Medulla oblongata (tissue), 1 donor: ENCODE measurements around the gene CDCA5.

Experiments
- DNase-seq: peaks from one replicate; pipeline ENCODE4 v3.0.0-alpha.2; 2015; ENCODE audit errors: extremely low spot score

Gene CDCA5

DNA sequence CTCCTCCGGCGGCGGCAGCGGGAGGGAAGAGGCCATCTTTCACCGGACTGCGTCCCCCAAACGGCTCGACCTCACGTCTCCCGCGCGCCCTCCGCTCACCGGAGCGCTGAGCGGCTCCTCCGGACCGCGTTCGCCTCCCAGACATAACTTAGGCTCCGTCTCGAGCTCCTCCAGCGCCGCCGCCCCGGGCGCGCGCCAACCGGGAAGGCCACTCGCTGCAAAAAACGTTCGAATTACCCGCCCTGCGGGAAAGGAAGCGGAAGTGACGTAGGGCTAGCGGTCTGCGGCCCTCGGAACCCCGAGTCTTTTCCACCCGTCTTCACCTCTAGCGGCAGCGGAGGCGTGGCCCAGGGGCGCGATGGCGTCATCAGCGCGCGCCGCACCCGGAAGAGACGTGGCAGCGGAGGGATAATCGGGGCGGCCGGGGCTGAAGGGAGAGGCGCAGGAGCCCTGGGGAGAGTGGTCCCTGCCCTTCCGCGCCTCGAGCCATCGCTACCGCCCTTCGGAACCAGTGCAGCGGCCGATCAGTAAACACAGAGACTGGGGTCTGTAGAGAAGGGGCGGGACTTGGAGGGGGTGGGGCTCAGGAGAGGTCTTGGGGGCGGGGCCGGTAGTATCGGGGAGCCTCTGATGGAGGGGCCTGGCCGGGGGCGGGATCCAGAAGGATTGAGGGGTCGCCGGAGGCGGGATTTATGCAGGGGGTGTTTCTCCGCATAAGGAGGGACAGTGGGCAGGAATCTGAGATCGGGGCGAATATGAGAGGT, at the start of gene CDCA5, which contains the start of gene ZFPL1:
TSS of gene CDCA5 (minus strand) at position 207 of the 764 bp plus-strand sequence. CDS start at position 145, 62 bp downstream.
TSS of gene ZFPL1 (plus strand) at position 389 of the 764 bp plus-strand sequence. CDS start 477 bp downstream, outside the sequence.
- peak; percentile 97 for DNase-seq

GRCh38 chr11:65132988-65133700, 49.3 kb upstream of the CDCA5 start:
- no peak for DNase-seq

GRCh38 chr11:65132238-65132987, 48.6 kb upstream of the CDCA5 start:
- no peak for DNase-seq

DNA sequence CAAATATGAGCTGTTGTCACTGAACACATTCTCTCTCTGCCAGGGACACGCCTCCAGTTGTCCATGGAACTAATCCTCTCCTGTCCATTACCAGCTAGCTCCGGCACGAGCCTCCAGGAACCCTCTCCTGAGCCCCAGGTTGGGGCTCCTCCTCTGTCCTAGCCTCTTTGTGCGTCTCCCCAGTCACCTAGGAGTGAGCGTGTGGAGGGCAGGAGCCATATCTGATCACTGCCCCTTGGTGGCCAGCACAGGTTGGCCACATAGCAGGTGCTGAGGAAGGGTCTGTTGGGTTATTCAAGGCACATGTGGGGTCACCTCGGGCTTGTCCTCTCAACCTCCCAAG, 48.0 kb upstream of the CDCA5 start:
- no peak for DNase-seq

DNA sequence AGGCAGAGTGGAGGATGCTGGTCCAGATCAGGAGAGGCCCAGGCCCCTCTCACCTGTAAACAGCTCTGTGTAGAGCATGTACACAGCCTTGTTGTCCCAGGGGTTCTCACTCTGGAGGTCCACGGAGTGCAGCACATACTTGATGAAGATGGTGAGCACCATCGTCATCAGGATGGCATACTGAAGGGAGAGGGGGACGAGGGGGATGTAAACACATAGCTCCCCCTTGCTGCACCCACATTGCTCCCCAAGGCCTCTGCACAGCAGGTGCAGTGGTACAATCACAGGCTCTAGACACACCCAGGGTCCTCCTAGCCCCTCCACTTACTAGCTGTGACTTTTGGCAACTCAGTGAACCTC, 47.6 kb upstream of the CDCA5 start:
- DNase-seq = no peak

GRCh38 chr11:65130631-65131416, 47.0 kb upstream of the CDCA5 start:
- DNase-seq = no peak

DNA sequence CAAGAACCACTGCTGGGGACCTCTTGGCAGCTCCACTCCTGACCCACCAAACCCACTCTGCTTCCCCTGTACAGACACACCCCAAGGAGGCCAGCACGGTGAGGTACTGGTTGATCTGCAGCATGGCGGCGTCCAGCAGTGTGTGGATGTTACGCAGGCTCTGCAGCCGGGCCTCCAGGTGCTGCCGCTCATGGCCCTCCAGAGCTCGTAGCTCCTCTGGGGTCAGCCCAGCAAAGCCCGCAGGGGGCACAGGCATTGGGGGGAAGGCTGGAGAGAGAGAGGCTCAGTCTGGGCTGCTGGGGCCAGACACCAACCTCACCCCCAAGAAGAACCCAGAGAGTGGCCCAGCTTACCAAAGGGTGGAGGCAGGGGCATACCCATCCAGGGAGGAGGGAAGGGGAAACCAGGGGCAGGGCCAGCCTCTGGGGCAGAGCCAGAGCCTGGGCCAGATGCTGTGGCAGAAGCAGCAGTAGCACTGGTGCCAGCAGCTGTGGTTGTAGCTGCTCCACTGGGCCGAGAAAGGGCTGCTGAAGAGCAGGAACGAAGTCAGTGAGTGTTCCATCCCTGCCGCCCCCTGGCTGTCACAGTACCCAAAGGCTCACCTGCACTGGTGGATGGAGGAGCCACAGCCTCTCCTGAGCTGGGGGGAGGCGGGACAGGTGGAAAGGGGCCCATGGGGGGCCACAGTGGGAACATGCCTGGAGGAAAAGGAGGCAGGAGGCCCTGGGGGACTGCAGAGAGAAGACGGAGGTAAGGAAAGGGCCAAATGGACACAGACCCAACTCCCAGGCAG, 46.0 kb upstream of the CDCA5 start:
- no peak for DNase-seq

DNA sequence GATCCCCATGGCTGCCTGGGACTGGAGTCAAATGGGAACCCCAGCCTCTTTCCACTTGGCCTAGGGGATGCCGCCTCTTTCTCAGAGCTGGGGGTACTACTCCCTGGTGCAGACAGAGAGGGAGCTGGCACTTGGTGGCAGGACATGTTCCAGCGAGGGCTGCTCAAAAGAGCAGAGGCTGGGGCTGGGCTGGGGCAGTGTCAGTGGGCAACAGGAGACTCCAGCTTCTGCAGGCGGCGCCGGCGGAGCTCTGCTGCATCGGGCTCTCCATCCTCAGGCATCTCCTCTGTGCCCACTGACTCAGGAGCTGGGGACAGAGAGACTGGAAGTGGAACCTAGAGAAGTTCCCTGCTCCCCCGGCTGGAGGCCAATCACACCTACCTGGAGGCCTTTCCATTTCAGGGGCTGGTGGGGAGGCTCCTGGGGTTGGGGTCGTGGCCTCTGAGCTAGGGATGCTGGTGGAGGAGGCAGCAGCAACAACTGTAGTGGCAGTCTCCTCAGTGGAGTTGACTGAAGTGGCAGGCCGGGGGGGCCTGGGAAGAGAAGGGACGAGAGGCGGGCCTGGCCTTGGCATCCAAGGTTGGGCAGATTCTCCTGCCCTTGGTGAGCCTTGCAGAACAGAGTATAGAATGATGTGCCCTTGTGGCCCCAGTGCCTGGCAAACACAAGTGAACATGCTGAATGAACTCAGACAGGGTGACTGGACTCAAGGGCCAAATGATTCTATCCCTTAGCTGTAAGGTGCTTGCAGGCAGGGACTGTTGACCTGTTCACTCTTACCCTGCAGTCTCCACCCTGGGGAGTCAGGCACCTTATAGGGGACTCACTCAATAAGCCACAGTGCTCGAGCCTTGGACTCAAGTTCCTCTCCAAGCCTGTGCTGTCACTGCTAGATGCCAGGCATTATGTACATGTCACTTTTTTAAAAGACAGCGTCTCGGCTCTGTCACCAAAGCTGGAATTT, 44.6 kb upstream of the CDCA5 start:
- no peak for DNase-seq

DNA sequence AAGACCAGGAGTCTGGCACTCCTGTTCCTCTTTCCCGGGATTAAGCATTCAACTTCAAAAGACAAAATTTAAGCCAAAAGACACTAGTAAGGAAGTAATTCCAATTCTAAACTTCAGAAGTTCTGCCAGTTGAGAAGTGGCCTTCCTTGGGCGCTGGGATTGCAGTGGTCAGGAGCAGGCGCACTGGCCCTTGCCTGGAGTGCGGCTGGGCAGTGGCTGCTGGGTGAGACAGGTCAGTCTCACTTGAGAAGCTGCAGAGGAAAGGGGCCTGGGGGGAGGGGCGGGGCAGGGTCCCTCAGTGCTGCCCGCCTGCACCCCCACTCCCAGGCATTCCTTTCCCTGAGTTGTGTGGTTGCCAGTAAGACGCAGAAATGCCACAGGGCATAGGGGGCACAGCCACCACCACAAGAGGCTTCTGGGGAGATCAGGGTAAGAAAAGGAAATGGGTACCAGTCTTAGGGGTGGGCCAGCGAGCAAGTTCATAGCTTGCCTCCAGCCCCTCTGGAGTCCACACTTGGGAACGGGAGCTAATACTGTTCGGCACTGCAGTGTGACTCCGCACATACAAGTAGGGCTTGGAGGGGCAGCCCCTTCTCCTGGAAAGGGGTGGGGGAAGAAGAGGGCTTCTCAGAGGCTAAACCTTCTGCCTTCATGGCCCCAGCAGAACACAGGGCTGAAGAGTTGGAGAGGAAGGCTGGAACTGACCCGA, 43.8 kb upstream of the CDCA5 start:
- DNase-seq = no peak

DNA sequence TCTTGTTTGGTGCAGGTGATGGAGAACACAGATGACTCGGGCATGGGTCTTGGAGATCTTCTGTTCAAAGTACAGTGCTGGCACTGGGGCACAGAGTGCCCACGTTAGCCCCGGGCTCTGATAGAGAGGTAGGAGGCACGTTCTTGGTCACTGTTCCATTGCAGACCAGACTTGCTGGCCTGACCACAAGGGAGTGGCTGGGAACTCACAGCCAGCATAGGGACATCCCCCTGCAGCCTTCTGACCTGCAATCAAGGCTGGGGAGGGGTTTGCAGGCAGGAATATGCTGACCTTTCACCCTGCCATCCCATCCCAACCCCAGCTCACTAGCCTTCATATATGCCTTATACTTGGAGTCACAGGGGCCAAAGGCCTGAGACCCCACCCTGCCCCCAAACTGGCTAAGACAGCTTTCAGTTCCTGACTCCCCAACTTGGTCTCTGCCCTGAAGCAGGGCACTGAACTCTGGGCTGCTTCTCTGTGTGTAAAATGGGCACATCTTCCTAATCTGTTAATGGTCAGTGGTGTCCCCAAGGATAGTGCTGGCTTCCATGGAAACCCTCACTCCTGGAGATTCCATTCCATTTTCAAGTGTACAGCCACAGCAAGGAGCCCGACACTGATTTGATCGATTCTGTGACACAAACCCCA, 42.9 kb upstream of the CDCA5 start:
- DNase-seq = no peak

DNA sequence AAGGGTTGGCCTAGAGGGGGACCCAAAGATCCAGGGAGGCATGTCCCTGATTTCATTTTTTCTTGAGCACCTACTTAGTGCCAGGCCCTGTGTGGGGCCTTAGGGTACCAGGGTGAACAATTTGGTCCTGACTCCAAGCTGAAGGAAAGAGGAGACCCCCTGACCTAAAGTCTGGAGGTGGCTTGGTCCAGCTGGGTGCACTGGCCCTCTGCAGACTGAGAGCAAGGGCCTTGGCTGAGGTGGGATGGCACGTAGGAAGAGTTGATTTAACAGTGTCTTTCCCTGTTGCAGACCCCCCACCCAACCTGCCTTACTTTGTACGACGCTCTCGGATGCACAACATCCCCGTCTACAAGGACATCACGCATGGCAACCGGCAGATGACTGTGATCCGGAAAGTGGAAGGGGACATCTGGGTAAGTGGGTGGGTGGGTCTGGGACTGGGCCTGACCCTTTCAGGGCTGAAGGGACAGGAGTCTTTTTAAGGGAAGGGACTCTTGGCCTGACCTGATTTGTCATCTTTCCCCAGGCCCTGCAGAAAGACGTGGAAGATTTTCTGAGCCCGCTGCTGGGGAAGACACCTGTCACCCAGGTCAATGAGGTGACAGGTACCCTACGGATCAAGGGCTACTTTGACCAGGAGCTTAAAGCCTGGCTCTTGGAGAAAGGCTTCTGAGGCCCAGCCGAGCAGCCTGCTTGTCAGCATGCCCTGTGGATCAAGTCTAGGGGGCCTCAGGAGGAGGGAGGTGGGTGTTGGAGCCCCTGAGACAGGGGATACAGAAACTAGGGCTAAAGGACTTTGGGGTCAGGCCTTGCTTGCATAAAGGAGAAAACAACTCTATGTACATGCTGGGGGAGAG, 41.6 kb upstream of the CDCA5 start:
- no peak for DNase-seq

DNA sequence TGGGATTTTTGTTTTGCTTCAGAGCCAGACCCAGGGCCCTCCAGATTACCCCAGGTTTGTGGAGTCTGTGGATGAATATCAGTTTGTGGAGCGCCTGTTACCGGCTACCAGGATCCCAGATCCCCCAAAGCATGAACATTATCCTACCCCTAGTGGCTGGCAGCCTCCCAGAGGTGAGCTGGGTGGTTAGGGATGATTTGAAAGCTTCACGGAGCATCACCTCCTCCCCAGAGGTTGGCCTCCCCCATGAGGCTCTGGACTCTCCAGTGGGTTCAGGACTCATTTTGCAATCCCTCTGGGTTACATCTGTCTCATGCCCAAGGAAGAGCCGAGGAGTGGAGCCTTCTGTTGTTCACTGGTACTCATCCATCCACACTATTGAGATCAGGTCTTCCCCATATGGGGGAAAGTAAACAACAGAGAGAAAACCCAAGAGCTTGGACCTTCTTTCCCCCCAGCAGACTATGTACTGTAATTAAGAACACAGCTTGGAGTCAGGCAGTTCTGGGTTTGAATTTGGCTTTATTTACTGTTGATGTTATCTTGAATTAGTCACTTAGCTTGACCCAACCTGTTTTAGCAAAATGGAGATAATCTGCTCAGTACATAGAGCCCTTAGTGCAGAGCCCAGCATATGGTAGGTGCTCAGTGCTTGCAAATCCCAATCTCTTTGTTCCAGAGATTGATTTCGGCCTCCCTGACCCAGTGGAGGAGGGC, 40.8 kb upstream of the CDCA5 start:
- DNase-seq = no peak

DNA sequence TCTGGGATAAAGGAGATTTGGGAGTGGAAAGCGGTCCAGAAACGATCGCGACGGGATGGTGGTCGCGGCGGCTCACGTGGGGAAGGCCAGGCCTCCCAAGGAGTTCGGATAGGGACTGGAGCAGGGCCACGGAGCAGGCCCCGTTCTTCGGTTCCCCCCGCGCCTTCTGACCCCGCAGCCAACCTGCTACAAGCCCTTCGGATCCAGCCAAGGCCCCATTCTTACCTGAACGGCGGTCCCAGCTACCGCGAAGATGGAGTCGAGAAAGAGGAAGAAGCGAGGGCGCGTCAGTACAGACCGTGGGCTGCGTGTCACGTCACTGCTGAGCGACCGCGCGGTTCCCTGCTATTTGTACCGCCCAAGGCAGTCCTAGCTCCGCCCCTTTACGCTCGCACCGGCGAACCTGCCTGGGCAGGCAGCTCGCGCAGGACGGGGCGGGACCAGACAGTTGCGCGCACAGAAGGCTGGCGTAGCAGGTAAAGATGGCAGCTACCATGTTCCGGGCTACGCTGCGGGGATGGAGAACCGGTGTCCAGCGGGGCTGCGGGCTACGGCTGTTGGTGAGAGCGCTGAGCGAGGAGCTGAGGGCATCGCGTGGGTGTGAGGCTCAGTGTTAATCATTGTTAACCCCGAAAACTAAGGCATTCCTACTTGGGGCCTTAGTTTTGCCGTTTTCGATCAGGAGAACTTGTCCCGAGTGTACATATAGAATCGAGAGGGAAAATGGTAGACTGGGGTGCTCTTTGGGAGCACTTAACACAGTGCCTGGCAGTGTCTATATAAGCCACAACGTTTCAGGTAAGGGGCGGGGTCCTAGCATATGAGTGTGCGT, 38.2 kb upstream of the CDCA5 start, which contains the start of the genes FAU and MRPL49:
TSS of gene FAU (minus strand) at position 270 of the 832 bp plus-strand sequence. CDS start 321 bp downstream, outside the sequence.
TSS of gene MRPL49 (plus strand) at position 457 of the 832 bp plus-strand sequence. CDS start at position 483, 26 bp downstream.
- DNase-seq = peak; percentile 96

DNA sequence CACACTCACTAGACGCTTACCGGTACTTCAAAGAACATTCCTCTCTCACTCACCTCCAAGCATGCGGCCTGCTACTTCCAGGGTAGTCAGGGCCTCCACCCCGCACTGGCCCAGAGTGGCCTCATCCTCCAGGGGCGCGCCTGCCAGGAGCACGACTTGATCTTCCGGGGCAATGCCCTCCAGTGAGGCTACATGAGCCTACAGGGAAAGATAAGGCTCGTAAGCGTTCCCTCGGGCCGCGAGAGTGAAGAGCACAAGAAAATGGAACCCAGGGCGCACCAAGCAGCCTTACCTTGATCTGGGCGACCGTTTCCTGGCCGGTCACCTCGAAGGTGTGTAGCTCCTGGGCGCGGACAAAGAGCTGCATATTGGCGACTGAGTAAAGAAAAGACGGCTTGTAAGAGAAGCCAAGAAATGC, 37.6 kb upstream of the CDCA5 start:
- no peak for DNase-seq

DNA sequence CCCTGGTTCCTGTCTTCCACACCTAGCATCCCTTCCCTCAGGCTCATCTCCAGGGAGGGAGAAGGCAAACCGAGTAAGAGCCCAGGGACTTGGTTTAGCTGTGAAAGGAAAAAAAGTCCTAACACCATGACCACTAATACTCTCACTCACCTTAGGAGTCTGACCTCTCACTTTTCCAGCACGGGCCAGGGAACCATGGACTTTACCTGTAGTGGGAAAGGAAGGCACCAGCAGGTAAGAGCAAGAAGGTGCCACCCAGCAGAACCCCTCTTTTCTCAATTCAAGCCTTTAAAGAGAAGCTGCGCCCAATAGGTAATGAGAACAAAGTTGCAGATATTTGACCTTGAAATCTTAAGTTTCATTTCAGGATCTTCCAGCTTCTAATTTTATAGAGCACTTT, 37.0 kb upstream of the CDCA5 start:
- no peak for DNase-seq

- no peak for DNase-seq
These were observed 35.8 kb upstream of the CDCA5 start for GRCh38 chr11:65119670-65119995.
